Epithelial cell of proximal tubule (primary cell): Measurements from ENCODE around the gene GPRC5B. TPM values are rescaled to one million over a fixed set of nuclear protein-coding genes. Genes with fewer than 3 reads are reported as not detected.

Experiments
- DNase-seq: peaks from one replicate; pipeline ENCODE4 v3.0.0-alpha.2; 2011; ENCODE audit warnings: low read depth
- H3K4me3 ChIP-seq: 2 replicates; pipeline ENCODE4 v1.5.1; 2011; ENCODE audit warnings: low read depth, mild to moderate bottlenecking, low read length
- total RNA-seq: library from RNA; depleted of rRNA; stranded (reverse); fragments of >200 nt; gene quantifications from 2 replicates; pipeline ENCODE4 v1.2.3, GENCODE V29; 2015
- TF ChIP-seq, protein P1 (sequence below): conservative IDR thresholded peaks from 2 replicates; pipeline ENCODE4 v1.5.1; 2012; ENCODE audit warnings: low read depth, mild to moderate bottlenecking, low read length

Gene GPRC5B
- total RNA-seq, 1 donor from 2014 or later = 9.9 TPM

- no peak for DNase-seq
- H3K4me3 ChIP-seq = no peak overlapping the region
- TF ChIP-seq, protein P1, sequence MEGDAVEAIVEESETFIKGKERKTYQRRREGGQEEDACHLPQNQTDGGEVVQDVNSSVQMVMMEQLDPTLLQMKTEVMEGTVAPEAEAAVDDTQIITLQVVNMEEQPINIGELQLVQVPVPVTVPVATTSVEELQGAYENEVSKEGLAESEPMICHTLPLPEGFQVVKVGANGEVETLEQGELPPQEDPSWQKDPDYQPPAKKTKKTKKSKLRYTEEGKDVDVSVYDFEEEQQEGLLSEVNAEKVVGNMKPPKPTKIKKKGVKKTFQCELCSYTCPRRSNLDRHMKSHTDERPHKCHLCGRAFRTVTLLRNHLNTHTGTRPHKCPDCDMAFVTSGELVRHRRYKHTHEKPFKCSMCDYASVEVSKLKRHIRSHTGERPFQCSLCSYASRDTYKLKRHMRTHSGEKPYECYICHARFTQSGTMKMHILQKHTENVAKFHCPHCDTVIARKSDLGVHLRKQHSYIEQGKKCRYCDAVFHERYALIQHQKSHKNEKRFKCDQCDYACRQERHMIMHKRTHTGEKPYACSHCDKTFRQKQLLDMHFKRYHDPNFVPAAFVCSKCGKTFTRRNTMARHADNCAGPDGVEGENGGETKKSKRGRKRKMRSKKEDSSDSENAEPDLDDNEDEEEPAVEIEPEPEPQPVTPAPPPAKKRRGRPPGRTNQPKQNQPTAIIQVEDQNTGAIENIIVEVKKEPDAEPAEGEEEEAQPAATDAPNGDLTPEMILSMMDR = no peak
Measured at GRCh38 chr16:19824216-19824615, 60.4 kb downstream of the GPRC5B start.

- no peak overlapping the region for H3K4me3 ChIP-seq
- no peak for DNase-seq
- TF ChIP-seq, protein P1 = no peak
Measured at GRCh38 chr16:19823322-19823721, 61.3 kb downstream of the GPRC5B start.

DNA sequence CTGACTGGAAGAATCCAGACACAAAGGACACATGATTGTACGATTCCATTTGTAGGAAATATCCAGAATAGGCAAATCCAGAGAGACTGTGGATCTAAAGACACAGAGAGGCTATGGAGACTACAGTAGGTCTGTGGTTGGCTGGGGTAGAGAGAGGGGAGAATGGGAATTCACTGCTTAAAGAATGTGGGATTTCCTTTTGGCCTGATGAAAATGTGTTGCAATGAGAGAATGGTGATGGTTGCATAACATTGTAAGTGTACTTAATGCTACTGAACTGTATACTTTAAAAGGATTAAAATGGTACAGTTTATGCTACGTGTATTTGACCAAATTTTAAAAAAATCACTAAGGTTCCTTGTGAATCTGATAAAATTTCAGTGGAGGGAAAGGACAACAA, 62.1 kb downstream of the GPRC5B start:
- no peak overlapping the region for H3K4me3 ChIP-seq
- TF ChIP-seq, protein P1 = no peak
- no peak for DNase-seq

GRCh38 chr16:19817875-19818274, 66.8 kb downstream of the GPRC5B start:
- TF ChIP-seq, protein P1 = no peak
- no peak for DNase-seq
- H3K4me3 ChIP-seq = no peak overlapping the region

DNA sequence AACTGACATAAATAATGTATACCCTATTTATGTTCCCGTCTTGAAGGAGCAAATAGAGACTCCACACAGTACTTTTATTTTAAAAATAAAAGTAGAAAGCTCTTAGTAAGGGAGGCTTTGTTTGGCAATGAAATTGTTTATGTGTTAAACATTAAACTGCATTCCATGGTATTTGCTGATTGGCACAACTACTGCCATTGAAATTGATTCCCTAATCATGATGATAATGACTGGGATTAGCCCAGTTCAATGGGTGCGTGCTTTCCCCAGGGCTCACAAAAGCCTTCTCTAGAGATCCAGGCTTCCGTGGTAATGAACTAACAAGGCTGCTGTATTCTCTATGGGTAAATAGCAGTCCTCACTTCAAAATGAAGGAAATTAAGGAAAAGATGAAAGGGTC, 67.5 kb downstream of the GPRC5B start:
- DNase-seq = no peak
- TF ChIP-seq, protein P1 = no peak
- no peak overlapping the region for H3K4me3 ChIP-seq

GRCh38 chr16:19815418-19815817, 69.2 kb downstream of the GPRC5B start:
- TF ChIP-seq, protein P1 = no peak
- DNase-seq = no peak
- H3K4me3 ChIP-seq = no peak overlapping the region

DNA sequence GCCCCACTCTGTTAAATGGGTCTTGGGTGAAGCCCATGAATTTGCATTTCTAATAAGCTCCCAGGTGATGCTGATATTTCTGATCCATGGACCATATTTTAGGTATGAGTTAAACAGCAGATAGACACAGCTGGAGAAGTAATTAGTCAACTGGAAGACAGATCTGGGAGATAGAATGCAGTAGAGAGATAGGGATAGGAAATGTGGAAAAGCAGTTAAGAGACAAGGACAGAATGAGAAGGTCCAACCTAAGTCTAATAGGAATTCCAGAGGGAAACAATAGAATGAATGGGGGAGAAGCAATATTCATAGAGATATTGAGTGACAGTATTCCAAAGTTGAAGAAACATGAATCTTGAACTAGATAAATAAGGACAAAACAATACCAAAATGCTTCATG, 71.7 kb downstream of the GPRC5B start:
- DNase-seq = no peak
- TF ChIP-seq, protein P1 = no peak
- H3K4me3 ChIP-seq = no peak overlapping the region
